HEK293 (cell line): ENCODE results near the gene NUDT13.

Experiments
- BCL11B ChIP-seq: fragments of 450-650 bp; formaldehyde crosslinking; IDR thresholded peaks from 2 replicates; pipeline ENCODE4 v1.5.1; 2016; ENCODE audit warnings: low read depth, missing biosample characterization, missing genetic modification characterization
- FEZF1 ChIP-seq: fragments of 450-650 bp; formaldehyde crosslinking; IDR thresholded peaks from 2 replicates; pipeline ENCODE4 v1.5.1; 2016; ENCODE audit warnings: missing biosample characterization, missing genetic modification characterization
- HOXD13 ChIP-seq: sonication (generic); formaldehyde crosslinking; IDR thresholded peaks from 2 replicates; pipeline ENCODE4 v1.8.0; 2022; ENCODE audit warnings: missing genetic modification reagents, borderline replicate concordance
- KLF10 ChIP-seq: fragments of 450-650 bp; IDR thresholded peaks from 2 replicates; pipeline ENCODE4 v1.5.1; 2018; ENCODE audit warnings: missing biosample characterization, mild to moderate bottlenecking, missing genetic modification characterization
- KLF7 ChIP-seq: fragments of 450-650 bp; formaldehyde crosslinking; IDR thresholded peaks from 2 replicates; pipeline ENCODE4 v1.5.1; 2016; ENCODE audit warnings: missing biosample characterization, missing genetic modification characterization, borderline replicate concordance
- PRDM1 ChIP-seq: fragments of 450-650 bp; formaldehyde crosslinking; IDR thresholded peaks from 2 replicates; pipeline ENCODE4; 2016; ENCODE audit warnings: missing biosample characterization, missing genetic modification characterization
- REPIN1 ChIP-seq: fragments of 450-650 bp; formaldehyde crosslinking; IDR thresholded peaks from 2 replicates; pipeline ENCODE4 v1.5.1; 2017; ENCODE audit warnings: missing biosample characterization, missing genetic modification characterization, low read depth
- SCRT2 ChIP-seq: fragments of 450-650 bp; formaldehyde crosslinking; IDR thresholded peaks from 2 replicates; pipeline ENCODE4 v1.5.1; 2016; ENCODE audit warnings: missing biosample characterization, missing genetic modification characterization
- SETDB1 ChIP-seq: IDR thresholded peaks from one replicate; pipeline ENCODE4 v1.6.1; 2017; ENCODE audit warnings: mild to moderate bottlenecking, low read length, moderate library complexity, mixed read lengths; ENCODE audit not compliant: insufficient read length
- TCF7L2 ChIP-seq: IDR thresholded peaks from 2 replicates; pipeline ENCODE4 v1.6.1; 2011; ENCODE audit warnings: low read depth, mild to moderate bottlenecking, inconsistent platforms, low read length, moderate library complexity, borderline replicate concordance
- ZBTB20 ChIP-seq: fragments of 450-650 bp; formaldehyde crosslinking; IDR thresholded peaks from 2 replicates; pipeline ENCODE4 v1.5.1; 2016; ENCODE audit warnings: missing biosample characterization, missing genetic modification characterization
- ZEB2 ChIP-seq: fragments of 450-650 bp; formaldehyde crosslinking; IDR thresholded peaks from 2 replicates; pipeline ENCODE4 v1.5.1; 2016; ENCODE audit warnings: missing biosample characterization, missing genetic modification characterization
- ZFHX2 ChIP-seq: fragments of 450-650 bp; formaldehyde crosslinking; conservative IDR thresholded peaks from 2 replicates; pipeline ENCODE4 v1.5.1; 2016; ENCODE audit warnings: missing biosample characterization, missing genetic modification characterization
- ZFP3 ChIP-seq: fragments of 450-650 bp; formaldehyde crosslinking; IDR thresholded peaks from 2 replicates; pipeline ENCODE4 v1.5.1; 2016; ENCODE audit warnings: low read depth, missing biosample characterization, missing genetic modification characterization
- ZFP41 ChIP-seq: fragments of 450-650 bp; formaldehyde crosslinking; IDR thresholded peaks from 2 replicates; pipeline ENCODE4 v1.5.1; 2016; ENCODE audit warnings: missing biosample characterization, missing genetic modification characterization, borderline replicate concordance
- ZIC2 ChIP-seq: fragments of 450-650 bp; formaldehyde crosslinking; IDR thresholded peaks from 2 replicates; pipeline ENCODE4 v1.5.1; 2016; ENCODE audit warnings: missing biosample characterization, missing genetic modification characterization
- ZNF121 ChIP-seq: fragments of 450-650 bp; formaldehyde crosslinking; IDR thresholded peaks from 2 replicates; pipeline ENCODE4 v1.5.1; 2016; ENCODE audit warnings: missing biosample characterization, missing genetic modification characterization
- ZNF174 ChIP-seq: fragments of 450-650 bp; formaldehyde crosslinking; IDR thresholded peaks from 2 replicates; pipeline ENCODE4 v1.5.0; 2017; ENCODE audit warnings: missing biosample characterization, mild to moderate bottlenecking, missing genetic modification characterization
- ZNF175 ChIP-seq: fragments of 450-650 bp; formaldehyde crosslinking; IDR thresholded peaks from 2 replicates; pipeline ENCODE4 v1.5.1; 2016; ENCODE audit warnings: missing biosample characterization, missing genetic modification characterization
- ZNF2 ChIP-seq: fragments of 450-650 bp; formaldehyde crosslinking; IDR thresholded peaks from 2 replicates; pipeline ENCODE4 v1.5.1; 2016; ENCODE audit warnings: missing biosample characterization, missing genetic modification characterization
- ZNF239 ChIP-seq: fragments of 450-650 bp; formaldehyde crosslinking; IDR thresholded peaks from 2 replicates; pipeline ENCODE4 v1.5.1; 2016; ENCODE audit warnings: missing biosample characterization, missing genetic modification characterization
- ZNF24 ChIP-seq: fragments of 450-650 bp; formaldehyde crosslinking; IDR thresholded peaks from 2 replicates; pipeline ENCODE4 v1.5.1; 2016; ENCODE audit warnings: missing biosample characterization, missing genetic modification characterization
- ZNF292 ChIP-seq: fragments of 450-650 bp; formaldehyde crosslinking; IDR thresholded peaks from 2 replicates; pipeline ENCODE4 v1.5.1; 2016; ENCODE audit warnings: low read depth, missing biosample characterization, missing genetic modification characterization, borderline replicate concordance
- ZNF366 ChIP-seq: fragments of 450-650 bp; formaldehyde crosslinking; conservative IDR thresholded peaks from 2 replicates; pipeline ENCODE4 v1.5.1; 2016; ENCODE audit warnings: missing biosample characterization, missing genetic modification characterization
- ZNF501 ChIP-seq: fragments of 450-650 bp; formaldehyde crosslinking; IDR thresholded peaks from 2 replicates; pipeline ENCODE4 v1.5.1; 2016; ENCODE audit warnings: missing biosample characterization, missing genetic modification characterization
- ZNF530 ChIP-seq: fragments of 450-650 bp; formaldehyde crosslinking; IDR thresholded peaks from 2 replicates; pipeline ENCODE4 v1.5.1; 2016; ENCODE audit warnings: low read depth, missing biosample characterization, missing genetic modification characterization
- ZNF555 ChIP-seq: fragments of 450-650 bp; formaldehyde crosslinking; conservative IDR thresholded peaks from 2 replicates; pipeline ENCODE4 v1.5.1; 2017; ENCODE audit warnings: missing biosample characterization, mild to moderate bottlenecking, missing genetic modification characterization, inconsistent platforms
- ZNF596 ChIP-seq: fragments of 450-650 bp; IDR thresholded peaks from 2 replicates; pipeline ENCODE4 v1.5.0; 2018; ENCODE audit warnings: missing biosample characterization, mild to moderate bottlenecking, missing genetic modification characterization, moderate library complexity
- ZNF76 ChIP-seq: fragments of 450-650 bp; formaldehyde crosslinking; IDR thresholded peaks from 2 replicates; pipeline ENCODE4; 2016; ENCODE audit warnings: low read depth, missing biosample characterization, missing genetic modification characterization, borderline replicate concordance
- ZNF776 ChIP-seq: fragments of 450-650 bp; formaldehyde crosslinking; IDR thresholded peaks from 2 replicates; pipeline ENCODE4 v1.5.0; 2017; ENCODE audit warnings: missing biosample characterization, missing genetic modification characterization, borderline replicate concordance
- TF ChIP-seq, protein P1 (sequence below): fragments of 450-650 bp; formaldehyde crosslinking; IDR thresholded peaks from 2 replicates; pipeline ENCODE4 v1.5.1; 2017; ENCODE audit warnings: missing biosample characterization, missing genetic modification characterization
- TF ChIP-seq, protein P2 (sequence below): IDR thresholded peaks from 2 replicates; pipeline ENCODE4 v1.6.1; 2011; ENCODE audit warnings: mild to moderate bottlenecking, low read depth, low read length, borderline replicate concordance
- TF ChIP-seq, protein P3 (sequence below): fragments of 450-650 bp; formaldehyde crosslinking; IDR thresholded peaks from 2 replicates; pipeline ENCODE4 v1.5.1; 2016; ENCODE audit warnings: missing biosample characterization, missing genetic modification characterization
- TF ChIP-seq, protein P4 (sequence below): fragments of 450-650 bp; formaldehyde crosslinking; IDR thresholded peaks from 2 replicates; pipeline ENCODE4 v1.5.1; 2016; ENCODE audit warnings: missing biosample characterization, missing genetic modification characterization
- TF ChIP-seq, protein P5 (sequence below): fragments of 450-650 bp; formaldehyde crosslinking; IDR thresholded peaks from 2 replicates; pipeline ENCODE4 v1.5.1; 2016; ENCODE audit warnings: missing biosample characterization, missing genetic modification characterization, low read depth

The NUDT13 gene

DNA sequence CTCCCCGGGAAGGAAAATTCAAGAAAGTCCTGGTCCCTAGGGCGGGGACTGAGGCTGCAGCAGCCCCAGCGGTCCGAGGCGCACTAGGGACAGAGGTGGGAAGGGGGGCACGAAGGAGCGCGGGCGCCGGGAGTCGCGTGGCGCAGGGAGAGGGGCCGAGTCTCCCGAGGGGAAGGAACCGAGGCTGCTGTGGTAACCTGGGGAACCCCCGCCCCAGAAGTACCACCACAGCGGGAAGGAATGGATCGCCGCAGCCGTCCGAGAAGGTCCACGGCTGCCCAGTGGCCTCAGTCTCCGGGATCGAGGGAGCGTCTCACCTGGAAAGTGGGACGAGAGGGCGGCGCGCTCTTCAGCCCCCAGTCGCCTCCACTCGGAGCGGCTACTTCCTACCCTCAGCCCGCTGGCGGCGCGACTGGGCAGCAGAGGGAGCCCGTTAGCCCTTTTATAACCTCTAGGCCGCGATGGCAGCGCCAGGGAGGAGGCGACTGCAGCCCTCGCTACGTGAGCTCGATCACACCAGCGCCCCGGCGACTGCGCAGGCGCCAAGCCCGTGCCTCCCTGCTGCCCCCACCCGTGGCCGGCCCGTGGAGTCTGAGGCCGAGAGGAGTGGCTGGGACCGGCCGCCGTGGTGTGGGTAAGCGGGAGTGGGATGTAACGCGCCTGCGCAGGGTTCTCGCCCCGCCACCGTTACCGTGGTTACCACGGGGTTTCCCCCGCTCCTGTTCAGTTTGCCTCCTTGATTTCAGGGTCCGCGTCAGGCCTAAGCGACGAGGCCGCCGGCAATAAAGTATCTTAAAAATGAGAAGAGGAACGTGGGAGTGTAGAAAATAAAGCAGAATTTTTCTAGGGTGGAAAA, 13.6 kb upstream of the NUDT13 start, which contains the start of gene P4HA1 (continued):
- TF ChIP-seq ZFHX2 (tag by site-specific recombination) (peak; percentile 82), SCRT2 (tag by site-specific recombination) (no peak), FEZF1 (tag by site-specific recombination) (no peak), ZNF76 (tag by site-specific recombination) (peak; percentile 60), ZNF24 (tag by site-specific recombination) (no peak), ZNF174 (tag by site-specific recombination) (no peak), BCL11B (peak; percentile 74; the same call in 1 of the 2 replicates), REPIN1 (tag by site-specific recombination) (0 out of 2 replicates have a peak, but pooled peaks have one; percentile 32), ZNF530 (tag by site-specific recombination) (no peak), KLF10 (tag by site-specific recombination) (no peak; the same call in 1 of the 2 replicates), ZNF501 (tag by site-specific recombination) (peak; percentile 93), ZBTB20 (tag by site-specific recombination) (peak; percentile 80; the same call in 1 of the 2 replicates), ZEB2 (tag by site-specific recombination) (peak; percentile 91), KLF7 (tag by site-specific recombination) (no peak), ZNF366 (tag by site-specific recombination) (peak; percentile 94), ZNF121 (0 out of 2 replicates have a peak, but pooled peaks have one; percentile 66), ZNF555 (tag by site-specific recombination) (no peak), ZNF175 (tag by site-specific recombination) (no peak), TCF7L2 (no peak), ZIC2 (tag by site-specific recombination) (peak; percentile 71), ZNF2 (tag by site-specific recombination) (peak; percentile 89), PRDM1 (no peak), ZNF596 (tag by site-specific recombination) (no peak), ZNF776 (tag by site-specific recombination) (no peak), ZFP41 (tag by site-specific recombination) (no peak; the same call in 1 of the 2 replicates), HOXD13 (CRISPR knock-in tag) (no peak), ZNF292 (no peak), SETDB1 (no peak), ZFP3 (tag by site-specific recombination) (no peak), ZNF239 (tag by site-specific recombination) (peak; percentile 75)
- TF ChIP-seq, protein P1, sequence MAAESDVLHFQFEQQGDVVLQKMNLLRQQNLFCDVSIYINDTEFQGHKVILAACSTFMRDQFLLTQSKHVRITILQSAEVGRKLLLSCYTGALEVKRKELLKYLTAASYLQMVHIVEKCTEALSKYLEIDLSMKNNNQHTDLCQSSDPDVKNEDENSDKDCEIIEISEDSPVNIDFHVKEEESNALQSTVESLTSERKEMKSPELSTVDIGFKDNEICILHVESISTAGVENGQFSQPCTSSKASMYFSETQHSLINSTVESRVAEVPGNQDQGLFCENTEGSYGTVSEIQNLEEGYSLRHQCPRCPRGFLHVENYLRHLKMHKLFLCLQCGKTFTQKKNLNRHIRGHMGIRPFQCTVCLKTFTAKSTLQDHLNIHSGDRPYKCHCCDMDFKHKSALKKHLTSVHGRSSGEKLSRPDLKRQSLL: 0 out of 2 replicates have a peak, but pooled peaks have one; percentile 8
- TF ChIP-seq, protein P2, sequence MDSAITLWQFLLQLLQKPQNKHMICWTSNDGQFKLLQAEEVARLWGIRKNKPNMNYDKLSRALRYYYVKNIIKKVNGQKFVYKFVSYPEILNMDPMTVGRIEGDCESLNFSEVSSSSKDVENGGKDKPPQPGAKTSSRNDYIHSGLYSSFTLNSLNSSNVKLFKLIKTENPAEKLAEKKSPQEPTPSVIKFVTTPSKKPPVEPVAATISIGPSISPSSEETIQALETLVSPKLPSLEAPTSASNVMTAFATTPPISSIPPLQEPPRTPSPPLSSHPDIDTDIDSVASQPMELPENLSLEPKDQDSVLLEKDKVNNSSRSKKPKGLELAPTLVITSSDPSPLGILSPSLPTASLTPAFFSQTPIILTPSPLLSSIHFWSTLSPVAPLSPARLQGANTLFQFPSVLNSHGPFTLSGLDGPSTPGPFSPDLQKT: no peak
- TF ChIP-seq, protein P3, sequence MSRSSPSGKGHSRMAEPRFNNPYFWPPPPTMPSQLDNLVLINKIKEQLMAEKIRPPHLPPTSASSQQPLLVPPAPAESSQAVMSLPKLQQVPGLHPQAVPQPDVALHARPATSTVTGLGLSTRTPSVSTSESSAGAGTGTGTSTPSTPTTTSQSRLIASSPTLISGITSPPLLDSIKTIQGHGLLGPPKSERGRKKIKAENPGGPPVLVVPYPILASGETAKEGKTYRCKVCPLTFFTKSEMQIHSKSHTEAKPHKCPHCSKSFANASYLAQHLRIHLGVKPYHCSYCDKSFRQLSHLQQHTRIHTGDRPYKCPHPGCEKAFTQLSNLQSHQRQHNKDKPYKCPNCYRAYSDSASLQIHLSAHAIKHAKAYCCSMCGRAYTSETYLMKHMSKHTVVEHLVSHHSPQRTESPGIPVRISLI (tag by site-specific recombination): peak; percentile 82
- TF ChIP-seq, protein P4, sequence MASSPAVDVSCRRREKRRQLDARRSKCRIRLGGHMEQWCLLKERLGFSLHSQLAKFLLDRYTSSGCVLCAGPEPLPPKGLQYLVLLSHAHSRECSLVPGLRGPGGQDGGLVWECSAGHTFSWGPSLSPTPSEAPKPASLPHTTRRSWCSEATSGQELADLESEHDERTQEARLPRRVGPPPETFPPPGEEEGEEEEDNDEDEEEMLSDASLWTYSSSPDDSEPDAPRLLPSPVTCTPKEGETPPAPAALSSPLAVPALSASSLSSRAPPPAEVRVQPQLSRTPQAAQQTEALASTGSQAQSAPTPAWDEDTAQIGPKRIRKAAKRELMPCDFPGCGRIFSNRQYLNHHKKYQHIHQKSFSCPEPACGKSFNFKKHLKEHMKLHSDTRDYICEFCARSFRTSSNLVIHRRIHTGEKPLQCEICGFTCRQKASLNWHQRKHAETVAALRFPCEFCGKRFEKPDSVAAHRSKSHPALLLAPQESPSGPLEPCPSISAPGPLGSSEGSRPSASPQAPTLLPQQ (tag by site-specific recombination): peak; percentile 60; the same call in 1 of the 2 replicates
- TF ChIP-seq, protein P5, sequence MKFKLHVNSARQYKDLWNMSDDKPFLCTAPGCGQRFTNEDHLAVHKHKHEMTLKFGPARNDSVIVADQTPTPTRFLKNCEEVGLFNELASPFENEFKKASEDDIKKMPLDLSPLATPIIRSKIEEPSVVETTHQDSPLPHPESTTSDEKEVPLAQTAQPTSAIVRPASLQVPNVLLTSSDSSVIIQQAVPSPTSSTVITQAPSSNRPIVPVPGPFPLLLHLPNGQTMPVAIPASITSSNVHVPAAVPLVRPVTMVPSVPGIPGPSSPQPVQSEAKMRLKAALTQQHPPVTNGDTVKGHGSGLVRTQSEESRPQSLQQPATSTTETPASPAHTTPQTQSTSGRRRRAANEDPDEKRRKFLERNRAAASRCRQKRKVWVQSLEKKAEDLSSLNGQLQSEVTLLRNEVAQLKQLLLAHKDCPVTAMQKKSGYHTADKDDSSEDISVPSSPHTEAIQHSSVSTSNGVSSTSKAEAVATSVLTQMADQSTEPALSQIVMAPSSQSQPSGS (tag by site-specific recombination): no peak
